ENCODE measurements around the gene HCN4.

HCN4 gene

DNA sequence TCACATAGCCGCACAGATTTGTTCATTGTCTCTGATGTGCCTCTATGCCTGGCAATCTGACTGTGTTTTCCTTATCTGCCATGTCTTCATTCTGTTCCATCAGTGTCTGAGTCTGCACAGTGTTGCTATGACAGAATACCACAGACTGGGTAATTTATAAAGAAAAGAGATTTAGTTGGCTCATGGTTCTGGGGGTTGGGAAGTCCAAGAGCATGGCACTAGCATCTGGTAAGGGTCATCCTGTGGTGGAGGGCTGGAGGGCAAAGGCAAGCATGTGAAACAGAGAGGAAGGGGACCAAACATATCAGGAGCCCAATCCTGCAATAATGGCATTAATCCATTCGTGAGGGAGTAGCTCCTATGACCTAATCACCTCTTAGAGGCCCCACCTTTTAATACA, 11.9 kb upstream of the HCN4 start:
- Histone ChIP-seq H2BK12ac (ENCODE audit: low read length) (no peak overlapping the region), H2AFZ (ENCODE audit: low read length) (no peak overlapping the region), H3K27me3 (ENCODE audit: control insufficient read depth in 3 of 3, insufficient read depth in 3 of 3, low read depth in 1 of 3, low read length in 3 of 3) (peaks cover 0 to 11% (median 2%) of the 10 kb centered on the region in 3 experiments), H3K4ac (ENCODE audit: low read length) (no peak overlapping the region), H3K4me1 (ENCODE audit: control insufficient read depth in 2 of 2, insufficient read depth in 1 of 2, low read depth in 1 of 2, low read length in 2 of 2) (no peaks in the 10 kb centered on the region), H3K36me3 (replicated peaks in 1 of 2; ENCODE audit: control insufficient read depth in 2 of 2, insufficient read depth in 2 of 2, low read length in 2 of 2) (no peaks in the 10 kb centered on the region), H3K18ac (ENCODE audit: low read length) (no peak overlapping the region), H3K14ac (ENCODE audit: low read length) (no peak overlapping the region), H2BK15ac (ENCODE audit: low read length) (no peak overlapping the region), H3K23ac (ENCODE audit: low read depth, low read length, poor library complexity) (no peak overlapping the region), H3K79me1 (ENCODE audit: low read depth, low read length) (peaks cover 2% of the 10 kb centered on the region), H4K91ac (ENCODE audit: low read depth, low read length, poor library complexity) (no peak overlapping the region), H3K9me3 (replicated peaks in 1 of 2; ENCODE audit: control insufficient read depth in 2 of 2, insufficient read depth in 1 of 2, low read depth in 1 of 2, low read length in 2 of 2) (no peaks in the 10 kb centered on the region), H2BK5ac (ENCODE audit: low read length) (no peak overlapping the region), H3K4me2 (ENCODE audit: insufficient read depth, low read length, poor library complexity, severe bottlenecking) (no peak overlapping the region), H3K27ac (replicated peaks; ENCODE audit: low read length) (no peak overlapping the region), H3K4me3 (ENCODE audit: low read length in 2 of 2) (no peak overlapping the region), H4K8ac (ENCODE audit: low read depth, low read length) (no peak overlapping the region), H2AK5ac (ENCODE audit: low read depth, low read length) (no peak overlapping the region), H2BK120ac (ENCODE audit: low read depth, low read length) (no peak overlapping the region), H3K9ac (ENCODE audit: low read depth, low read length, poor library complexity) (no peak overlapping the region)
- WGBS, 2 donors (ENCODE audit: extremely low coverage in 2 of 2, insufficient read length in 2 of 2, insufficient replicate concordance in 1 of 2), result no CpG with 5 or more reads among the region's 2 CpGs
- DNase-seq (ENCODE audit: low spot score), result no peak

GRCh38 chr15:73378089-73378488, 9.3 kb upstream of the HCN4 start:
- H3K4me1 ChIP-seq (ENCODE audit: control insufficient read depth in 2 of 2, insufficient read depth in 1 of 2, low read depth in 1 of 2, low read length in 2 of 2), result peaks cover 0 to 1% of the 10 kb centered on the region in 2 donors
- no peak overlapping the region for H4K91ac ChIP-seq (ENCODE audit: low read depth, low read length, poor library complexity)
- no peaks in the 10 kb centered on the region for H3K36me3 ChIP-seq (replicated peaks in 1 of 2; ENCODE audit: control insufficient read depth in 2 of 2, insufficient read depth in 2 of 2, low read length in 2 of 2)
- H3K27ac ChIP-seq (replicated peaks; ENCODE audit: low read length), result no peak overlapping the region
- no peak overlapping the region for H3K4me3 ChIP-seq (ENCODE audit: low read length in 2 of 2)
- H3K27me3 ChIP-seq (ENCODE audit: control insufficient read depth in 3 of 3, insufficient read depth in 3 of 3, low read depth in 1 of 3, low read length in 3 of 3), result peaks cover 0 to 26% (median 0%) of the 10 kb centered on the region in 3 experiments
- H3K9ac ChIP-seq (ENCODE audit: low read depth, low read length, poor library complexity), result no peak overlapping the region
- no peak overlapping the region for H3K14ac ChIP-seq (ENCODE audit: low read length)
- no peak overlapping the region for H3K4me2 ChIP-seq (ENCODE audit: insufficient read depth, low read length, poor library complexity, severe bottlenecking)
- no peak overlapping the region for H2AFZ ChIP-seq (ENCODE audit: low read length)
- H2BK120ac ChIP-seq (ENCODE audit: low read depth, low read length), result no peak overlapping the region
- no peak overlapping the region for H4K8ac ChIP-seq (ENCODE audit: low read depth, low read length)
- H2BK12ac ChIP-seq (ENCODE audit: low read length), result no peak overlapping the region
- no peak overlapping the region for H2BK15ac ChIP-seq (ENCODE audit: low read length)
- H2BK5ac ChIP-seq (ENCODE audit: low read length), result no peak overlapping the region
- H3K9me3 ChIP-seq (replicated peaks in 1 of 2; ENCODE audit: control insufficient read depth in 2 of 2, insufficient read depth in 1 of 2, low read depth in 1 of 2, low read length in 2 of 2), result no peaks in the 10 kb centered on the region
- H2AK5ac ChIP-seq (ENCODE audit: low read depth, low read length), result no peak overlapping the region
- H3K18ac ChIP-seq (ENCODE audit: low read length), result no peak overlapping the region
- H3K23ac ChIP-seq (ENCODE audit: low read depth, low read length, poor library complexity), result peak overlapping the region; percentile 21
- no CpG with 5 or more reads among the region's 12 CpGs for WGBS, 2 donors (ENCODE audit: extremely low coverage in 2 of 2, insufficient read length in 2 of 2, insufficient replicate concordance in 1 of 2)
- no peak for DNase-seq (ENCODE audit: low spot score)
- no peaks in the 10 kb centered on the region for H3K79me1 ChIP-seq (ENCODE audit: low read depth, low read length)
- no peak overlapping the region for H3K4ac ChIP-seq (ENCODE audit: low read length)

- no peak overlapping the region for H2AK5ac ChIP-seq (ENCODE audit: low read depth, low read length)
- H3K36me3 ChIP-seq (replicated peaks in 1 of 2; ENCODE audit: control insufficient read depth in 2 of 2, insufficient read depth in 2 of 2, low read length in 2 of 2), result no peaks in the 10 kb centered on the region
- H3K4me2 ChIP-seq (ENCODE audit: insufficient read depth, low read length, poor library complexity, severe bottlenecking), result no peak overlapping the region
- H3K9me3 ChIP-seq (replicated peaks in 1 of 2; ENCODE audit: control insufficient read depth in 2 of 2, insufficient read depth in 1 of 2, low read depth in 1 of 2, low read length in 2 of 2), result no peaks in the 10 kb centered on the region
- H3K4me3 ChIP-seq (ENCODE audit: low read length in 2 of 2), result no peak overlapping the region
- no peak overlapping the region for H4K8ac ChIP-seq (ENCODE audit: low read depth, low read length)
- no peak overlapping the region for H3K4ac ChIP-seq (ENCODE audit: low read length)
- H2AFZ ChIP-seq (ENCODE audit: low read length), result peak overlapping the region; percentile 0
- no peak overlapping the region for H3K18ac ChIP-seq (ENCODE audit: low read length)
- no peak overlapping the region for H3K9ac ChIP-seq (ENCODE audit: low read depth, low read length, poor library complexity)
- no peak overlapping the region for H2BK15ac ChIP-seq (ENCODE audit: low read length)
- H2BK120ac ChIP-seq (ENCODE audit: low read depth, low read length), result no peak overlapping the region
- peaks cover 1% of the 10 kb centered on the region in 2 donors for H3K4me1 ChIP-seq (ENCODE audit: control insufficient read depth in 2 of 2, insufficient read depth in 1 of 2, low read depth in 1 of 2, low read length in 2 of 2)
- H4K91ac ChIP-seq (ENCODE audit: low read depth, low read length, poor library complexity), result no peak overlapping the region
- H3K79me1 ChIP-seq (ENCODE audit: low read depth, low read length), result no peaks in the 10 kb centered on the region
- H2BK5ac ChIP-seq (ENCODE audit: low read length), result no peak overlapping the region
- peaks cover 0 to 40% (median 0%) of the 10 kb centered on the region in 3 experiments for H3K27me3 ChIP-seq (ENCODE audit: control insufficient read depth in 3 of 3, insufficient read depth in 3 of 3, low read depth in 1 of 3, low read length in 3 of 3)
- H3K23ac ChIP-seq (ENCODE audit: low read depth, low read length, poor library complexity), result no peak overlapping the region
- no peak for DNase-seq (ENCODE audit: low spot score)
- no peak overlapping the region for H3K27ac ChIP-seq (replicated peaks; ENCODE audit: low read length)
- H3K14ac ChIP-seq (ENCODE audit: low read length), result no peak overlapping the region
- WGBS, 2 donors (ENCODE audit: extremely low coverage in 2 of 2, insufficient read length in 2 of 2, insufficient replicate concordance in 1 of 2), result no CpG with 5 or more reads among the region's 6 CpGs
- no peak overlapping the region for H2BK12ac ChIP-seq (ENCODE audit: low read length)
These were observed 7.1 kb upstream of the HCN4 start for GRCh38 chr15:73375755-73376305.

GRCh38 chr15:73375012-73375411, 6.3 kb upstream of the HCN4 start:
- no peak for DNase-seq (ENCODE audit: low spot score)
- Histone ChIP-seq H3K27me3 (ENCODE audit: control insufficient read depth in 3 of 3, insufficient read depth in 3 of 3, low read depth in 1 of 3, low read length in 3 of 3) (peaks cover 0 to 48% (median 7%) of the 10 kb centered on the region in 3 experiments), H3K4ac (ENCODE audit: low read length) (no peak overlapping the region), H2BK120ac (ENCODE audit: low read depth, low read length) (no peak overlapping the region), H3K9ac (ENCODE audit: low read depth, low read length, poor library complexity) (no peak overlapping the region), H3K14ac (ENCODE audit: low read length) (no peak overlapping the region), H3K4me3 (ENCODE audit: low read length in 2 of 2) (no peak overlapping the region), H2AK5ac (ENCODE audit: low read depth, low read length) (no peak overlapping the region), H3K4me1 (ENCODE audit: control insufficient read depth in 2 of 2, insufficient read depth in 1 of 2, low read depth in 1 of 2, low read length in 2 of 2) (peaks cover 1% of the 10 kb centered on the region in 2 donors), H4K8ac (ENCODE audit: low read depth, low read length) (no peak overlapping the region), H2BK12ac (ENCODE audit: low read length) (no peak overlapping the region), H3K23ac (ENCODE audit: low read depth, low read length, poor library complexity) (no peak overlapping the region), H3K27ac (replicated peaks; ENCODE audit: low read length) (no peak overlapping the region), H2AFZ (ENCODE audit: low read length) (peak overlapping the region; percentile 22), H3K18ac (ENCODE audit: low read length) (no peak overlapping the region), H4K91ac (ENCODE audit: low read depth, low read length, poor library complexity) (no peak overlapping the region), H3K4me2 (ENCODE audit: insufficient read depth, low read length, poor library complexity, severe bottlenecking) (no peak overlapping the region), H3K36me3 (replicated peaks in 1 of 2; ENCODE audit: control insufficient read depth in 2 of 2, insufficient read depth in 2 of 2, low read length in 2 of 2) (no peaks in the 10 kb centered on the region), H3K79me1 (ENCODE audit: low read depth, low read length) (no peaks in the 10 kb centered on the region), H2BK15ac (ENCODE audit: low read length) (no peak overlapping the region), H3K9me3 (replicated peaks in 1 of 2; ENCODE audit: control insufficient read depth in 2 of 2, insufficient read depth in 1 of 2, low read depth in 1 of 2, low read length in 2 of 2) (no peaks in the 10 kb centered on the region), H2BK5ac (ENCODE audit: low read length) (no peak overlapping the region)
- WGBS, 2 donors (ENCODE audit: extremely low coverage in 2 of 2, insufficient read length in 2 of 2, insufficient replicate concordance in 1 of 2), result no CpG with 5 or more reads among the region's 5 CpGs
